ENCODE measurements around the gene PLA2G1B. TPM values are rescaled to one million over a fixed set of nuclear protein-coding genes. Genes with fewer than 3 reads are reported as not detected.

Gene PLA2G1B
- over 10,000 TPM in 1 of 2 donors, 1,000 to 10,000 TPM in 1; 6,971 to 11,984 TPM for total RNA-seq

DNA sequence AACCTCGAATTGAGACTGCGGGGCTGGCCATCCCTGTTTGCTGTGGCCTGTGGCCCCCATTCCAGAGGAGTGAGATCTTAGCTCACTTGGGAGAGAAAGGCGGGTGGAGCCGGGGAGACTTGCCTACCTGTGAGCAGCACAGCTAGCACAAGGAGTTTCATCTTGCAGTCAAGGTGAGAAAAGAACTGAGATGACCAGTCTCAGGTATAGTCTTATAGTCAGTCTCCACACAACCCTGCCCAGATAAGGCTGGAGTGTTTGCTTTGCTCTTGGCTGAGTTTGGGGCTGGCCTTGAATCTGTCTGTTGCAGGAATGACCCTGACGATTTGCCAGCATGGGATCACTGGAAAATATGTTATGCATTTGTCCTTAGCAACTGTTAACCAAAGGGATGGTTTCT is at the start of gene PLA2G1B:
Gene PLA2G1B (minus strand): TSS at position 187 of the 400 bp plus-strand sequence. CDS start 26 bp downstream, at position 161.
- peak within 1 kb of the TSS; percentile 30 to 57 for H3K4me3 ChIP-seq

GRCh38 chr12:120376934-120377572 is 49.5 kb upstream of the PLA2G1B start:
- DNase-seq (peak in 3 of 4 donors; percentile 40 to 48 (median 43)), ATAC-seq (peak; percentile 75)
- Histone ChIP-seq H3K36me3 (replicated peaks in 1 of 2; ENCODE audit: insufficient read depth in 1 of 2, low read depth in 2 of 2) (no peaks in the 10 kb centered on the region), H3K4me1 (peaks cover 13% of the 10 kb centered on the region), H3K27me3 (no peaks in the 10 kb centered on the region), H3K27ac (peak overlapping the region in 1 of 4 donors; percentile 10), H3K9me3 (no peaks in the 10 kb centered on the region), H3K4me3 (no peak overlapping the region)
- TF ChIP-seq CTCF (IDR thresholded peaks at IDR 0.05) (no peak), POLR2A (IDR thresholded peaks at IDR 0.05) (no peak)
- intact Hi-C loops (cut with DNase I): no loop called here
- 23 to 32% methylated on average over 5 of the region's 5 CpGs for WGBS, 2 donors

More for the DNA sequence above, at the start of gene PLA2G1B:
- Histone ChIP-seq H3K4me1 (peaks cover 67% of the 10 kb centered on the region), H3K9me3 (no peaks in the 10 kb centered on the region), H3K36me3 (replicated peaks in 1 of 2; ENCODE audit: insufficient read depth in 1 of 2, low read depth in 2 of 2) (peaks cover 0 to 4% of the 10 kb centered on the region in 2 donors), H3K27me3 (no peaks in the 10 kb centered on the region), H3K27ac (peak within 1 kb of the TSS; percentile 78 to 98 (median 98))
- peak; percentile 89 to 95 (median 92) for DNase-seq
- 12 to 13% methylated on average over 5 of the region's 5 CpGs for WGBS, 2 donors
- peak; percentile 68 for ATAC-seq
- TF ChIP-seq CTCF (IDR thresholded peaks at IDR 0.05) (peak in 1 of 7 experiments; percentile 0), POLR2A (IDR thresholded peaks at IDR 0.05) (peak; percentile 66 to 99 (median 98))
- intact Hi-C loops (cut with DNase I): no loop called here

DNA sequence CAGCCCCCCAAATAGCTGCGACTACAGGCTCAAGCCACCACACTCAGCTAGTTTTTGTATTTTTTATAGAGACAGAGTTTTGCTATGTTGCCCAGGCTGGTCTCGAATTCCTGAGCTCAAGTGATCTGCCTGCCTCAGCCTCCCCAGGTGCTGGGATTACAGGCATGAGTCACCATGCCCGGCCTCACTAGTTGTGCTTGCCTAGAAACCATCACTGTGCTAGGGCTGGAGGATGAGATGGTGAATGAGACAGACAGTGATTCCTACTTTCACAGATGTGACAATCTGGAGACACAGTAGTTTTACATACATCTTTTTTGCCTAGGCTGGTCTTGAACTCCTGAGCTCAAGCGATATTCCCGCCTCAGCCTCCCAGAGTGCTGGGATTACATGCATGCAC is 48.8 kb upstream of the PLA2G1B start:
- H3K36me3 ChIP-seq (replicated peaks in 1 of 2; ENCODE audit: insufficient read depth in 1 of 2, low read depth in 2 of 2): no peaks in the 10 kb centered on the region
- no peak for TF ChIP-seq POLR2A (IDR thresholded peaks at IDR 0.05)
- no peak for TF ChIP-seq CTCF (IDR thresholded peaks at IDR 0.05)
- intact Hi-C loops (cut with DNase I): no loop called here
- no peaks in the 10 kb centered on the region for H3K27me3 ChIP-seq
- DNase-seq (no peak), ATAC-seq (no peak)
- no peak overlapping the region for H3K27ac ChIP-seq
- 82 to 86% methylated on average over 3 to 5 of the region's 5 CpGs for WGBS, 2 donors
- H3K4me3 ChIP-seq: no peak overlapping the region
- peaks cover 13% of the 10 kb centered on the region for H3K4me1 ChIP-seq
- H3K9me3 ChIP-seq: no peaks in the 10 kb centered on the region

DNA sequence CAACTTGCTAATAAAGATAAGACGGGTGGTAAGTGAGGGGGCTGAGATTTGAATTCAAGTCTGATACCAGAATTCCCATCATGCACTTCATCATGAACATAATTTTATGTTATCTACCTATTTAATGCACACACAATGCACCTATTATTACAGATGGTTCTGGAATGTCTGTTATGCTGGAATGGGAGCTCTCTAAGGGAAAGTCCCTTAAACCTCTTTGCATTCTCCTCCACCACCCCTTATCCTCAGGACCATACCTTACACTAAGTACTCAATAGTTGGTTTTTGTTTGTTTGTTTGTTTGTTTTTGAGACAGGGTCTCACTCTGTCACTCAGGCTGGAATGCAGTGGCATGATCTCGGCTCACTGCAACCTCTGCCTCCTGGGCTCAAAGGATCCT is 48.4 kb upstream of the PLA2G1B start:
- H3K27ac ChIP-seq: no peak overlapping the region
- ATAC-seq (no peak), DNase-seq (no peak)
- intact Hi-C loops (cut with DNase I): no loop called here
- peaks cover 13% of the 10 kb centered on the region for H3K4me1 ChIP-seq
- TF ChIP-seq POLR2A (IDR thresholded peaks at IDR 0.05) (no peak), CTCF (IDR thresholded peaks at IDR 0.05) (no peak)
- H3K27me3 ChIP-seq: no peaks in the 10 kb centered on the region
- H3K4me3 ChIP-seq: no peak overlapping the region
- H3K36me3 ChIP-seq (replicated peaks in 1 of 2; ENCODE audit: insufficient read depth in 1 of 2, low read depth in 2 of 2): no peaks in the 10 kb centered on the region
- no peaks in the 10 kb centered on the region for H3K9me3 ChIP-seq
- 56 to 62% methylated on average over 2 of the region's 2 CpGs for WGBS, 2 donors

- H3K9me3 ChIP-seq: no peaks in the 10 kb centered on the region
- H3K27me3 ChIP-seq: no peaks in the 10 kb centered on the region
- DNase-seq: no peak
- H3K27ac ChIP-seq: no peak overlapping the region
- H3K4me3 ChIP-seq: no peak overlapping the region
- ATAC-seq: no peak
- H3K36me3 ChIP-seq (replicated peaks in 1 of 2; ENCODE audit: insufficient read depth in 1 of 2, low read depth in 2 of 2): no peaks in the 10 kb centered on the region
- H3K4me1 ChIP-seq: peaks cover 21% of the 10 kb centered on the region
- intact Hi-C loops (cut with DNase I): no loop called here
- TF ChIP-seq CTCF (IDR thresholded peaks at IDR 0.05) (no peak), POLR2A (IDR thresholded peaks at IDR 0.05) (no peak)
- WGBS, 2 donors: 91 to 93% methylated on average over 8 of the region's 8 CpGs
Measured at GRCh38 chr12:120373683-120374082, 46.1 kb upstream of the PLA2G1B start.

All from body of pancreas (tissue), 4 donors.